ENCODE data around the gene NUS1.

DNA sequence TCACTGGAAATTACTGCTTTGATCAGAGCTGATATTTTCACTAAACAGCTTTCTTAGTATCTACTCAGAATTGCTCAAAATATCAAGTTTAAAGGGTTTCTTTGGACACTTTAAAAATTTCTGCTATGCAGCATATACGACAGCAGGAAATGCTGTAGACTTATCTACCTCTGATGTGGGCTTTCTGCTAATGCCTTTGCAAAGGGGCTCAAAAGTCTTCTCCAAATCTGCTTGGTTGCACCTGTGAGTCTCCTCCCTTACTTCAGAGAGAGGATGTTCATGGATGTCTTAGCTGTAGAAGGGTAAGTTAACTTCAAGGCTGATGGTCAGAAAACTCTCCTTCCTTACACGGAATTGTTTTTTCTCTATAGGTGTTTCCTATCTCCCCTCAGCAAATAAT lies 19.9 kb upstream of the NUS1 start:
- no peak for TF ChIP-seq CTCF (IDR thresholded peaks at IDR 0.05)
- no peak for TF ChIP-seq POLR2A (IDR thresholded peaks at IDR 0.05)
